Raji (cell line): ENCODE measurements around the gene RAD23B.

ENCODE experiments used
- POLR2A ChIP-seq: IDR thresholded peaks from 2 replicates; pipeline ENCODE4 v1.6.1; 2011; ENCODE audit warnings: low read depth, low read length, control low read depth; ENCODE audit not compliant: insufficient read depth

The RAD23B gene

DNA sequence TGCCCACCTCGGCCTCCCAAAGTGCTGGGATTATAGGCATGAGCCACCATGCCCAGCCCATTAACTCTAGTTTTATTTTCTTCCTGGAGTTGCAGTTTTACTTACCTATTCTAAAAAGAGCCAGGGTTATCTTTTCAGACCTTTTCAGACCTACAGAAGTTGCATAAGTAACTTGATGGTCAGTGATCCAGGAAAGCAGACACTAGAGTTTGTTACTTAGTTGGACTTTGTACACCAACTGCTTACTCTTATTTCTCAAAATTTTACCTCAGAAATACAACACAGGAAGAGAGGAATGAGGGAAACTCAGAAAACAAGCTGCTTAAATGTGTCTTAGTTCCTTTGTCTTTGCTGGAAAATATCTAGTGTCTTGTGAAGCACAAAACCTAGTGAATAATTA is 25.4 kb downstream of the RAD23B start:
- TF ChIP-seq POLR2A: no peak

DNA sequence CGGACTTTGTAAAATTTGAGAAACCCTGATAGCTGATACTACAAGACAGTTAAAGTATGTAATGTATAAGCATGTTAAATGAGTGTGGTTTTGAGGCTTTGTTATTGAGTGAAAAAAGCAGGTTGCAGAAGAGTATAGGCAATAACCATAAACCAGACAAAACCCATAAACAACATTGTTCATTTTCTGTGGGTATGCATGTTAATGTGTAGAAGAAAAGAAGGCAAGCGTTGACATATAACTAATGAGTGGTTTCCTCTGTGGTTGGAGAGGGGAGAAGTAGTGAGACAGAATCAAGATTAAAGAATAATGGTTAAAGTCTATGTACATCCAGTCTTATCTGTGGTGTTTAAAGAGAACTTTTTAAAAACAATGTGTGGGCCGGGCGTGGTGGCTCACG is 26.2 kb downstream of the RAD23B start:
- TF ChIP-seq POLR2A: no peak

DNA sequence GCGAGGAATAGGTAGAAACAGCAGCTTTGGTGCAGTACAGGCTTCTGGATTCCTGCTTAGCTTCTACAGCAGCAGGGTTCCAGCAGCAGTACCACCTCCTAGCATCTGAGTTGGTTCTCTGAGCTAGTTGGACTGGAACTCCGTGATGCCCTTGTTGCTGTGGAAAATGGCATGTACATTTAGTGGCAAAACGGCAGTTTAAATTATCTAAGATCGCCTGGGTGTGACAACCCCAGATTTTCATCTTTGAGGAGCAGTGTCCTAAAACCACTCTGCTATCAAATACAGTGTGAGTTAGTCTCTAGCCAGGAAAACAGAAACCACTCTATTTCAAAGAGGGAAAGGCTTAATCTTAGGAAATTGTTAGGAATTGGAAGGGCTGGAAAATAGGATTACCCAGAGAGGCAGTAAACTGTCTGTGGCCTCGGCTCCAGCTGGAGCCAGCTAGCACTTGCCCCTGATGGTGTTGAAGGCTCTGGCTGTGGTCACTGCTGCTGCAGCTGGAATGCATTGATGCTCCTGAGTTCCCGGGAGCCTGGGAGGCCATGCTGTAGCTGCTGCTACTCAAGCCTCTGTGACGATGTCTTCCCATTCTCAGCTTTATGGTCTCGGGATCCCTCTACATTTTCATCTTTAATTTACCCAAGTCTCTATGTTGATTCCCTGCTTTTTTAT is 29.4 kb downstream of the RAD23B start:
- no peak for TF ChIP-seq POLR2A

DNA sequence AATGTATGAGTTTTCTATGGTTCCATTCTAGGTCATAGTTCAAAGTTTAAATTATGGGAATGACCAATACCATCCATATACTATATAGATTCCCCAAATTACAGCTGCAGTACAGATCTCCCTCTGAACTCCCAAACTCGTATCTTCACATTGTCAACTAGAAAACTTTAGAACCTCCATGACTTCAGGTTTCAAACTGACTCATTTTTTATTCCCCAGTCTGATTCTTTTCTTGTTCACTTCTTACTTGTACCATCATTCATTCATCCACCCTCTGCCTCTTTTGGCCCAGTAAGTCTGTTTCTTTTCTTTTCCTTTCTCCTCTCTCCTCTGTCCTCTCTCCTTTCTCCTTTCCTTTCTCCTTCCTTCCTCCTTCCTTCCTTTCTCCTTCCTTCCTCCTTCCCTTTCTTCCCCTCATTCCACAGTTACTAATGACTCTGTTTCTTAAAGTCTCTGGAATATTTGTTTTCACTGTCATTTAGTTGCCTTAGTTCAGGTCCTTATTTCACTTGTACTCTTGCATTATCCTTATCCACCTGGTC is 30.5 kb downstream of the RAD23B start:
- TF ChIP-seq POLR2A: no peak

DNA sequence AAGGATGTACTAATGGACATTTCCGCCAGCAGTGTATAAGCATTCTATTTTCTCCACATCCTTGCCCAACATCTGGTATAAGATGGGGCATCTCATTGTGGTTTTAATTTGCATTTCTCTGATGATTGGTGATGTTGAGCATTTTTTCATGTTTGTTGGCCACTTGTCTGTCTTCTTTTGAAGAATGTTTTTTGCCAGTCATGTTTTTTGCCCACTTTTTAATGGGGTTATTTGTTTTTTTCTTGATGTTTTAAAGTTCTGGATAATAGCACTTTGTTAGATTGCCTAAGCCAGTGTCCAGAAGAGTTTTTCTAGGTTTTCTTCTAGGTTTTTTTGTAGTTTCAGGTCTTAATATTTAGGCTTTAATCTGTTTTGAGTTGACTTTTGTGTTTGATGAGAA is 31.7 kb downstream of the RAD23B start:
- no peak for TF ChIP-seq POLR2A

DNA sequence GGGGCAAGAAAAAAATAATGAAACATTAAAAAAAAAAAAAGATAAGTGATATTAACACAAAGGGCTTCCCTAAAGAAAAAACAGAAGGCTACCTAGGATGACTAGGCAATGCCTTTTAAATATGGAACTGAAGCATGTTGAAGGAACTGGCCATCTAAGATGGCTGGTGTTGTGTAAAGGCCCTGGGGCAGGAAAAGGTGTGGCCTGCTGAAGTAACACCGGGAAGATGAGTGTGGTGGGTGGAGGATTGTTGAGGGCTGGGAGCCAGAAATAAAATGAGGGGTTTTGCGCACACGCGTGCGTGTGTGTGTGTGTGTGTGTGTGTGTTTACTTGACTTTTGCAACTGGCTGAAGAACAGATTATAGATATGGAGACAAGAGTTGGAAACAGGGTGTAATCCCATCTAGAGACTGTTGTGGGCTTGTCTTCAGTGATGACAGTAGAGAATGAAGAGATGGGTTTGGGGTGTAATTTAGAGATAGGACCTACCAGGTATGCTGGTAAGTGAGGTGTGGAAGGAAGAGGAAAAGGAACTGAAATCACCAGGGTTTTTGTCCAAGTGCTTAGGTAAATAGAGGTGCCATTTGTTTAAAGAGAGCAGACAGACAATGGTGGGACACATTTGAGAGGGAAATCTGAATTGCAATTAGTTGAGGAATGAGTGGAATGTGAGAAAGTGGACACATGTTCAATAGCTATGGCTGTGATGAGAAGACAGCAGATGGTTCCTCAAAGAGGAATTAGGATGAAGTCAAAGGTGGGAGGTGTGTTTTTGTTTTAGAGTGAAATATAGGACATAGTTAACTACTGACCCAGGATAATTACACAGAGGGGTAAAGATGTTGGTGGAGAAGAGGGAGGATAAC is 33.9 kb downstream of the RAD23B start:
- no peak for TF ChIP-seq POLR2A

DNA sequence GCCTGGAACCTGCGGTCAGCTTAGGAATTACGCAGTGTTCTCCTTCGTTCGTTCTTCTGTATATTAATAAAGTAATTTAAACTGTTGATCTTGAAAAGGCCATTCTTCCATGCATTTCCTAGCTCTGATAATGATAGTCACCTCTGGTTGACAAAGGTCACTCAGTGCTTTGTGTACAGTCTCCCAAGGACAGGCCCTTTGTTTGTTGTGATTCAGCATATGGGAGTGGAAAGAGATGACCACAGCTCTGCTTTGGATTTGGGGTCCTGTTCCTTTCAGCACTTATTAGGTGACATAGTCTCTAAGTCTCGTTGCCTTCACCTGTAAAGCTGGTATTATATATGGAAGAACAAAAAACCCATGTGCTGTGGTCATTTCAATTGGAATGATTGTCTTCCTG is 39.6 kb downstream of the RAD23B start:
- no peak for TF ChIP-seq POLR2A

DNA sequence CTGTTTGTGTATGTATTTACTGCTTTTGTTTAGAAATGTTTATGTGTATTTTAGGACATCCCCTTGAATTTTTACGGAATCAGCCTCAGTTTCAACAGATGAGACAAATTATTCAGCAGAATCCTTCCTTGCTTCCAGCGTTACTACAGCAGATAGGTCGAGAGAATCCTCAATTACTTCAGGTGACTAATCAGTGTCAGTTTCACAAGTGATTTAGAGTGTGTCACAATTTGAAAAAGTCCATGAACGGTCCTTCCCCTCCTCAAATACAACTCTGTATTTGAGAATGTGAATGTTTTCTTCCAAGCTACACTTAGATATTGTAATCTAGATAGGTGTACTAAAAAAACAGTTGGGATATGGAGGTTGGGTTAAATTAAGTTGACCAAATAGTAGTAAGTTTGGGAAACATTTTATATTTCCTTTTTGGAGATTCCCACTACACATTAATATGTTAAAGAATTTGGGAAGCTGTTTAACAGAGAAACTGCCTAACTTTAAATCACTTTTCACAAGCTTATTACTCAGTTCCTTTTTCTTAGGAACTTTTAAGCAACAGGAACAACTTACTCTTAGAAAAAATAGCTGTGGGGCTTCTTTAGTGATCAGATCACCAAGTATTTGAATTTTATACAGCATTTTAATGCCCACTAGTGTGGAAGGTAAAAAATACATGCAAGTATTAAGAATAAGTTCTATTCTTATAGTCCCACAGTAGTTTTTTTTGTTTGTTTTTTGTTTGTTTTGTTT is 40.9 kb downstream of the RAD23B start:
- TF ChIP-seq POLR2A: no peak

DNA sequence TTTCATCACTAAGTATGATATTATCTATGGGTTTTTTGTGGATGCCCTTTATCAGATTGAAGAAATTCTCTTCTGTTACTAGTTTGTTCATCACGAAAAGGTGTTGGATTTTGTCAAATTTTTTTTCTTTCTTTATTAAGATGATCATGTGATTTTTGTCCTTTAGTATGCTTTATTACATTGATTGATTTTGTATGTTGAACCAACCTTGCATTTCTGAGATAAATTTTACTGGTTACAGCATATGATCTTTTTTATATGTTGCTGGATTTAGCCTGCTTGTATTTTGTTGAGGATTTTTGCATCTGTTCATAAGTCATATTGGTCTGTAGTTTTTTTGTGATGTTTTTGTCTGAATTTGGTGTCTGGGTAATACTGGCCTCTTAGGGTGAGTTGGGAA is 42.8 kb downstream of the RAD23B start:
- TF ChIP-seq POLR2A: no peak

DNA sequence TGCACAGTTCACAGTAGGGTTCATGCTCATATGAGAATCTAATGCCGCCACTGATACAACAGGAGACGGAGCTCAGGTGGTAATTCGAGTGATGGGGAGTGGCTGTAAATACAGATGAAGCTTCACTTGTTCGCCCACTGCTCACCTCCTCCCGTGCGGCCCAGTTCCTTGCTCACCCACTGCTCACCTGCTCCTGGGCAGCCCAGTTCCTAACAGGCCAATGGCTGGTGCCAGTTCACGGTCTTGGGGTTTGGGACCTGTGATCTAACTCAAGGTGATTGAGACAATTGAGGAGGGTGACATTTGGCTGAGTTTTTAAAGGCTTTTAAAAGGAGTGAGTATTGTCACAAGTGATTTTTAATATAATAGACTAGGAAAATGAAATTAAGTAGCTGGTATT is 45.4 kb downstream of the RAD23B start:
- TF ChIP-seq POLR2A: no peak

DNA sequence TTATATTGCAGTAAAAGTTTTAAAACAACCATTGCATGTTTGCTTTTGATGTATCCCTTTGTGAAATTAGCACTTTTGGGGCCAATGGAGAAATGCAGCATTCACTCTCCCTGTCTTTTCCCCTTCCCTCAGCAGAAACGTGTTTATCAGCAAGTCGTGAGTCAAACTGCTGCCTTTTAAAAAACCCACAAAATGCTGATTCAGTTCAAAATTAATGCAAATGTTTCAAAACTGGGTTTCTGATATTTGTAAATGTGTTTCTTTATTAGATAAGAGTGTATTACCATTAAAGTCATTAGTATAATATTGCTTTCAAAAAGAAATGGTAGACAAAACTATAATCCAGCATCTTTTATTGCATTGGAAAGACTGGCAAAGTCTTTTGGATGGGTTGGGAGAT is 47.3 kb downstream of the RAD23B start:
- no peak for TF ChIP-seq POLR2A

DNA sequence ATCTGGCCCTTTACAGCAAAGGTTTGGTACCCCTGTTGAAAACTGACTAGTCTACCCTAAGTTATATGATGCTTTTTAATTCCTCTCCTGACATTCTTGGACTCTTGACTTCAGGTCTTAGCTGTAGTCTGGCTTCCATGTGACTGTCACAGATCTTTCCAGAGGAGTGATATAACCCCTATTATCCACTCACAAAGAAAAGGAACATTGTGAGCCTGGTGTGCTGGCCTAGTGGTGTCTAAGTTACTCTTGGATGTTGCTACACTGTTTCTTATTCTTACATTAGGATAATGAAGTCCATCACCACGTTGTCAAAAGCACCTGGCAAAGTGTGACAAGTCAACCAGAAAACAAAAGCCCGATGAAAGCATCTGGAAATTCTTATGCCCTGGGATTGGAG is 49.8 kb downstream of the RAD23B start:
- no peak for TF ChIP-seq POLR2A

DNA sequence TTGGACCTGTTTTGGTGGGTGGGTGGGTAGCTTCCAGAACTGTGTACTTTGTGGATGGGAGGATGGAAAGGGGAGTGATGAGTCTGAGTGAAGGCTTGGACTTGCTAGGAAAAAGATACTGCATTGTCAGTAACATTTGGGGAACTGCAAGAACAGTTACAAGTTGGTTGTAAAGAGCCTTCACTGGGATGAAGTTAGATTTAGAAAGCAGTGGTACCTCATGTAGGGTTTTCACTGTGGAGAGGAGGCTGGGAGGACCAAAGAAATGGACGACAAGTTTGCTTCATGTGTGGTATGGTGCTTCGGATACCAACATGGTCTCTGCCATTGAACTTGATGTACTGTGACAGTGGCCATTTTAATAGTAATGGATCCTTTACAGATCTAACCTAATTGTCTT is 50.3 kb downstream of the RAD23B start:
- TF ChIP-seq POLR2A: no peak

DNA sequence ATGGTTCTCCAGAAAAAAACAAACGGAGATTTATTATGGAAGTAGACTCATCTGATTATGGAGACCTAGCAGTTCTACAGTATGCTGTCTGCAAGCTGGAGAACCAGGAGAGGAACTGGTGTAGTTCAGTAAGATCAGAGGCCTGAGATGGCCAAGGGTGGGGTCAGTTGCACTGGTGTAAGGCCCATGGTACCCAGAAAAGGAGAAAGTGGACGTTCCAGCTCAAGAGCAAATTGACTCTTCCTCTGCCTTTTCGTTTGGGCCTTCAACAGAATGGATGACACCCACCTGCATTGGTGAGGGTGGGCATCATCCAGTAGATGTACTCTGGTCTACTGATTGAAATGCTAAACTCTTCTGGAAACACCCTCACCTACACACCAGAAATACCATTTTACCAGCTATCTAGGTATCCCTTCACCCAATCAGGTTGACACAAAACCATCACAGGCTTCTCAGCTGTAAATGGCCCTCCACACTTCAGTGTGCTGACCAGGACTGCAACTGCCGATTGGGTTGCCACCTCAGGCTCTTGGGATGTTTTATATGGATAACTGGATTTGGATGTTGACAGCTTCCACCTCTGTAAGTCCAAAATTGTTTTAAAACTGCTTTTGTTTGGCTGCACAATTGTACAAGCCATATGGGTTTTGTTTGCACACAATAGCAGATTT is 51.2 kb downstream of the RAD23B start:
- TF ChIP-seq POLR2A: no peak

DNA sequence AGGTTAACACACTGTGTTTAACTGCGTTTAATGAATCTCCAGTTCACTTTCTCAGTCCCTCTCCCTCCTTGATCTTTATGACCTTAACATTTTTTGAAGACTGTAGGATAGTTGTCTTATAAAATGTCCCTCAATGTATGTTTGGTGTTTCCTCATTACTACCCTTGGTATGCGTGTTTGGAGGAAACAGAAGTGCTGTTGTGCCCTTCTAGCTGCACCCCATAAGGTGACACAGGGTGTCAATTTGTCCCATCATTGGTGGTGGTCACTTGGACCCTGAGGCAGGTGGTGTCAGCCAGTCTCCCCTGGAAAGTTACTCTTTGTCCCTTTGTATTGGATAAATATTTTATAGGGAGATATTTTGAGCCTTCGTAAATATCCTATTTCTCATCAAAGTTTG is 52.3 kb downstream of the RAD23B start:
- no peak for TF ChIP-seq POLR2A
